Measurements from ENCODE around the gene UAP1L1.

DNA sequence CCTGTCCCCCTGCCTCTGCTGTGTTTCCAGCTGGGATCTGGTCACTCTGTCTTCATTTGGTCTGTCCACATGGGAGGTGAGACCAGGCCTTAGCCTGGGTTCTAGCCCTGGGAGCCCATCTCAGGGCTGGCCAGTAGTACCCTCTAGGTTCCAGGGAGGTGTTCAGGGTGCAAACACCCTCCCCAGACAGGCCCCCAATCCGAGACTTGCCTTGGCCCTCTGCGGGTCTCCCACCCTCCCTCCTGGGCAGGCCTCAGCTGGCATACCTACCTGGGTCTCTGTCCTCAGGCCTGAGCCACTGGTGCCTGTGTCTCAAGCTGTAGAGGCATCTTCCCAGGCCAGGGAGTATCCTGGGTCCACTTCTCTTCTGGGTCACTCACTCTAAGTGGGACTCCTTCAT lies 6.0 kb upstream of the UAP1L1 start:
- no peak for TF ChIP-seq EZH2 (IDR thresholded peaks at IDR 0.05; ENCODE audit: low read length)
- no peak for TF ChIP-seq CTCF (optimal IDR thresholded peaks at IDR 0.05 in 1 of 3, IDR thresholded peaks at IDR 0.05 in 1 of 3, conservative IDR thresholded peaks at IDR 0.05 in 1 of 3; ENCODE audit: extremely low read depth in 1 of 3, insufficient read depth in 2 of 3, low read length in 3 of 3)

Measured in keratinocyte (primary cell).